GM18873 (cell line): ENCODE measurements around the gene BRD2.
"Not testable (repeated sequence)": the region's sequence is repeated elsewhere in the genome, so short reads cannot be mapped to it uniquely, and the experiment has no call there.

Experiments used
- ATAC-seq: cut with Tn5 transposase; IDR thresholded peaks from one replicate; pipeline ENCODE4 v1.9.1; 2021; ENCODE audit warnings: mild to moderate bottlenecking, moderate library complexity, moderate number of reproducible peaks; ENCODE audit not compliant: unreplicated experiment, low FRiP score

BRD2 gene

DNA sequence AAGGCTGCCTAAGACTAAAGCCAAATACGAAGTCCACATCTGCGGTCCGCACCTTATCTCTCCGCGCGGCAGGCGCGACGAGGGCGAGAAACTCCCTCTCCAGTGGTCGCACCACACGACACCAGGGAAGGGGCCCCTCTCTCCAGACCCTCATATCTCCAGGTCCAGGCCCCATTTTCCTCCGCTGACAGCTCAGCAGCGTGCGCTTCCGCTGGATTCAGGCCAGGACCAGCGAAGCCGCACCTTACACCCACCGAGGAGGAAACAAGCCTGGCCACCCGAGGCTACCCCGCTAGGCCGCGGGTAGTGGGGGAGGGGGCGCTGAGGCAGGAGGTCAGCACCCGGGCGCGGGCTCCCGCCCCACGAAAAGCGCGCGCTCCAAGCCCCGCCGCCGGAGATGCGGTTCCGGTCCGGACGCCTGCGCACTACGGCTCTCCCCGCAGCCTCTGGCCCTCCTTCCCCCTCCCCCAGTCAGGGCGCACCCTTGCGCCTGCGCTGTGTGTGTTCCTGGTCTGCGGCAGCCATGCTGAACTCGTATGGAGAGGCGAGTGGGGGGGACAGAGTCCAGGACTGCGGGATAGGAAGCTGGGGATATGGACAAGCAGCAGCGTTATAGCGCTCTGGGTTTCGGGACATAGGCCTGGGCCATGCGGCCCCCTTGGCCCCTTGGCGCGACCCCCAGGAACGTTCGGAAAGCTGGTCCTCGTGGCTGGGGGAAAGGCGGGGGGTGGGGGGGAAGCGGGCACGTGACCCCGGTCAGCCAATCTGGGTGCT lies at the start of gene BRD2:
Gene BRD2 (plus strand): TSS at position 502 of the 774 bp plus-strand sequence. CDS start 4,305 bp downstream, outside the sequence.
- ATAC-seq = peak; percentile 26

DNA sequence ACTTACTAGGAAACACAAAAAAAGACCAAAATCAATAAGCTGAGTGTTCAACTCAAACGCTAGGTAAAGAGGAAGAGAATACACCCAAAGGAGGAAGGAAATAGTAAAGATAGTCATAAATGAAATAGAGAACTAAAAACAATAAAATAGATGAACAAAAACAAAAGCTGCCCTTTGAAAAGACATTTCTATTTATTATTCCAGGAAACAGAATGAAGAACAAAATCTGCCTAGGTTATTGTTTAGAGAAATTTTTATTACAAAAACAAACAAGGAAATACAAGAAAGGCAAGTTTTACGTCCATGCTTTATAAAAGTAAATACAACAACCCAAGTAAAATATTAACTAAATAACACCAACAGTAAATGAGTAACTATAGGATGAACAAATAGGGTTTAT lies 47.7 kb upstream of the BRD2 start:
- ATAC-seq = no peak

DNA sequence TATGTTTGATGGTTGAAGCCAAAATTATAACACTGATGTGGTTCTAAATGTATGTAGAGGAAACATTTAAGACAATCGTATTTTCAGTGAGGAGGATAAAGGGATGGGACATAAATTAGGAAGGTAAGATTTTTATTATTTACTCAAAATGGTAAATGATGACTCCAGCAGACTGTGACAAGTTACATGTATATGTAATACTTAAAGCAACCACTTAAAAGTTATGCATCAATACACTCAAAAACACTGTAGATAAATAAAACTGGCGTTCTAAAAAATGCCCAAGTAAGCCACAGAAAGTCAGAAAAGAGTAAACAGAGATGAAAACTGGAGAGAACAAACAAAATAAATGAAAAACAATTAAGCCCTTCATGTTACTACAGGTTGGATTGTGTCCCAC lies 46.3 kb upstream of the BRD2 start:
- ATAC-seq = no peak

DNA sequence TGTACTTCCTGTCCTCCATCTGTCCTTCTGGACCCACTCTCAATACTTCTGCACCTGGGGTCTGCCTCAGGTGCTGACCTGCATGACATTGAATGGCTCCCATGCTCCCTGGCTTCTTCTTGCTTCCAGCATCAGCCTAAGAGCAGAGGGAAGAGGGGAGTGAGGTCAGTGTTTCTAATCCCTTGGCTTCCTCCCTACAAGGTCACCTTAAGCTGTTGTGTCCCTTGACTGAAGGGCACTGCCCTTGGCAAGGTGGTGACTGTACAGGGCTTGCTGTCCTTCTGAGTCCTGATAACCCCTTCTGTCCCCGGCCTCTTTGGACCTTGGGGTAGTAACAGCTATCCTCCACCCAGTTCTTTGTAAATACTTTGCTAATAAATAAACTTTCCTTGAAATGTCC lies 37.2 kb upstream of the BRD2 start:
- no peak for ATAC-seq

DNA sequence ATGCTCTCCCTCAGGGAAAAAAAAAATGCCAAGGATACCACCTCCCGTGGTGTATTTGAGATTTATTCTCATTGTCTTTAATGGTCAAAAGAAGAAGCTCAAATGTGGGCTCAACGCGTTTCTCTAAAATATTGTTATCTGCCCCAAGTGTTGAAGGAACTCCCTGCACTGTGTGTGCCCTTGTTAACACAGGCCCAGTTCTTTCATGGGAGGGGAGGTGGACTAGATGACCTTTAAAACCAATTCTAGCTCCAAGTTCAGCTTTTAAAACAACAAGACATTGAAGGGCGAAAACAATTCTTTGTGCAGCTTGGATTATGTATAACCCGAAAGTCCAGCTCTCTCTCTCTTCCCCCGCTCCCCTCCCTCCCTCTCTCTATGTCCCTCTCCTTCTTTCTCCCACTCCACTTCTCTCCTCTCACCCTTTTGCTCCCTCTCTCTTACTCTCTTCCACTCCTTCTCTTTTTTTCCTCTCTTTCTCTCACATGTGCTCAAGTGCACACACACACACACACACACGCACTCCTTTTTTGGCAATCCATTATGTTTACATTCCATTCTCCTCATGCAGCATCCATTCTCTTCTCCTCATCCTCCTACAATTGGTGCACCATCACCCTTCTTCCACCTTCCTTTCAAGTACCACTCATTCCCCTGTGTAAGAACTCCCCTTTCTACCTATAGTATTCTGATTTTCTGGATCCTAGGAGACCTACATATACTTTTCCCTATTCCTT lies 36.1 kb upstream of the BRD2 start:
- ATAC-seq = no peak

DNA sequence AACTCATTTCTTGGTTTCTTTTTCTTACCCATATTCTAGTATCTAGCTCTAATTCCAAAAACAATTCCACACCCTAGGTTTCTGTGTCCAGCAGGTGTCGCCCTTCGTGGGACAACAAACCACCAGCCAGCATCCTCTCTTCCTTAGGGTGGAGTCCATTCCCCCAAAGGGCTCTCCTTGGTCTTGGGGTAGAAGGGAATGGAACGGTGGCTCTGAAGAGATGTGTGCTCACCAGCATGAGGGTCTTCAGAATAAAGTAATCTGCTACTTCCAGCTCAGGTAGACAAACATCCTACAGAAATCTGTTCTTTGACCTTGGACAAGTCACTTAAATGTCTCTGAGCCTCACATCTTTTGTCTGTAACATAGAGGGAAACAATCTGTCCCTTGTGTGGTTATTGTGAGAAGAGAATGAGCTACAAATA lies 34.7 kb upstream of the BRD2 start:
- no peak for ATAC-seq

DNA sequence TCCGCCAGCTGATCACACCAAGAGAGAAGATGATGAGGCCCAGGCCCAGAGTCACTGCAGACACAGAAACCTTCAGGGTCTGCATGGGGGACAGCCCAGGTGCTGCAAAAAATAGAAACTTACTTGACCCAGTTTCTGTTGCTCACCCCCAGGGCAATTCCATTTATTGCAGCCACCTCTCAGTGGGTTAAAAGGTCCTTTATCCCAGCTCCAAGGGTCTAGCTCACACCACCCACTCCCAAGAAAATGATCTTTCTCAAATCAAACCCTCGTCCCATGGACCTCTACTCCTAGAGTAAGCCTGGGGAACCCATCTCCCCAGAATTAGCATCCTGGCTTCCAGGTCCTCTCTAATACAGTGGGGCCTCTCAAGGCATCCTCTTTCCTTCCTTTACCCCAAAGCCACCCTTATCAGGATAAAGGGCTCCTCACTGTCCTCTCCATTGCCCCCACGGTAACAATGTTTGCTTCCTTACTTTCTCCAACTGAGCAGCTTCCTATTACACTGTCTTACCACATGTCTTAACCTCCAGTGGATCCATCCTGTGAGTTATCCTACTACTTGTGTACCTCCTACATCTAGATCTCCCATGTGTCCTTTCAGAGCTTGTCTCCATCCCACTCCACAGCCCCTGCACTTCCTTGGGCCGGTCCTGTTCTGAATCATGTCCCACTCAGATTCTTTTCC lies 32.7 kb upstream of the BRD2 start:
- no peak for ATAC-seq

DNA sequence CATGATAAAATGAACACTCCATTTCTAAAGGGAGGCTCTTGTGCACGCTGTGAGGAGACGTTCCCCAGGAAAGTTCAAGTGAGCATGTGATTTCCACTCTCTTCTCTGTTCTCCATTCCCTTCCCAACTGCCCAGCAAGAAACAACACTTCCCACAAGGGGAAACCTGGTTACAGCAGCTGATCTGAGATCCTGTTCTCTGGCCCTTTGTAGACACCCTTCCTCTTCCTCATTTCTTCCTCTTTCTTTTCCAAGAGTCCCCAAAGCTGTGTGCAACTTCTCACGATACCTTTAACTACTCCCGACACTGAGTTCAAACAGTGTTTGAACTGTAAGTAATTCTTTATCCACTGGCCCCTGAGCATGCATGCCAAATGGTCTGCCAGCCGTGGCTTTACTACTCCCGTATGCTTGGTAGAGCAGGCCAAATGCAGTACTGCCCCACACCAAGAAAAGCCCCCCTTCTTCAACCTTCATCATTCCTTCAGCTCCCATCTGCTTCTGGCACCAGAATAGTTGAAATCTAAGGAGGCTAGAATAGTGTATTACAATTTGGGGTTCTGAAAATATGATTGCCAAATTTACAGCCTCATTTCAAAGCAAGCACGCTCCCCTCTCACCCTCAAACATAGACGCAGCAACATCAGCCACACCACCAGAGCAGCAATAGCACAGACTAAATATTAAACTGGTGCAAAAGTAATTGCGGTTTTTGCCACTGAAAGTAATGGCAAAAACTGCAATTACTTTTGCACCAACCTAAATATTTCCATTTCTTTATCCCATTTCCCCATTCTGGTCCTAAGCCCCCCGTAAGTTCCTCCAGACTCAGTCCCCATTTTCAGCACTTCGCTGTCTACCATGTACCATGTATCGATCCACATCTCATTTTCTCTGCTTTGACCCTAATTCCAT lies 31.9 kb upstream of the BRD2 start:
- ATAC-seq = no peak

DNA sequence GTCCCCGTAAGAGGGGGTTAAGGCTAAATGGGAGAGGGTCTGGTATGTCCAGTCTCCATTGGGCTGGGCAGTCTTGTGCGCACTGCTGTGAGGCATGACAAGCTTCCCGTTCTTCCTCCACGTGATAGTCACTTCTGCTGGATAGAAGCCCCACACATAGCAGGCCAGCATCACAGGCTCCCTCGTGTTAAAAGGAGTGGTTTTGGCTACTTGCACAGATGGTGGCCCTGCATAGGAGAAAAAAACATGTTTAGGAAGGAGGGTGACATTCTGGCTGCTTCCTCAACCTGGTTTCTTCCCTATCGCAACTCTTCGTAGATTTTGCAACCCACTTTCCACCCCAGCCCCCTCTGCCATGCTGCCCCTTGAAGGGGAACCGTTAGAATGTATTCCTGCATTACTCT lies 31.2 kb upstream of the BRD2 start:
- no peak for ATAC-seq

DNA sequence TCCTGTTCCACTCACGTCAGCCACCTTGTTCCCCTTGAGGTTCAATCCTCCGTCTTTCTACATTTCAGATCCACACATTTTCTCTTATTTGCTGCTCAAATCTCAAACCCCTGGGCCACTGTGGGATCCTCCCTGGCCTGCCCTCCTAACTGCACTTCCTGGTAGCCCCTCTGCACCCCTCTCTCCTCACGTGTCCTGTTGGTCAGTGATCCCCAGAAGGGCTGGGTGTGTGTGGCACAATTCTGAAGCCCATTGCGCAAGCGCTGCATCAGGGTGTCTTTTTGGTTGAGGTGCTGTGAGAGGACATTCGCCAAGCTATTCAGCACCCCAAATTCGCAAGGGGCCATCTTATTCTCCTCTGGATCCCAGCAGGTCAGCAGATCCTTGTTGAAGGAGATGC lies 29.9 kb upstream of the BRD2 start:
- no peak for ATAC-seq

DNA sequence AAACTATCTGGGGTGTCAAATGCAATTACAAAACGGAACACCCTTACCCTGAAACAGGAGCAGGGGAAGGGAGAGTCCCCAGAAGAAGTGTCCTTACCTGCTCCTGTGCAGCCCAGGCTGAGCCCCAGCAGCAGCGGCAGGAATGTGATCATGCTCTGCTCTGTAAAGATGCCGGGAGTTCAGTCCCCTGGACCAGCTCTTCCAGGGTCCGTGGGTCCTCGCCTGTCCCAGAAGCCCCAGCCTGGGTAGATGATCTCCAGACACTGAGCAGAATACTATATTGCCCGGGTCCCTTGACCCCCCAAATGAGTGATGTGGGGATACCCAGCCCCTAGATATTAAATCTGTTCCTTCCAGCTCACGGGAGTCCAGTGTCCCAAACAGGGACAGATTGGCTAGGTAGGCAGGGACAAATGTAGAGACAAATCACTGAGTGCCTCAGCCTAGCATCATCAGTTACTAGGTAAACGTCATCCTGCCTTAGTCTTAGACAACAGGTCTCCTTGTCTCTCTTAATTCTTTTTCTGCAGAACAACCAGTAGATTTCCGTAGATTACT lies 27.7 kb upstream of the BRD2 start, which contains the start of gene HLA-DMB:
Gene HLA-DMB (minus strand): TSS at position 373 of the 558 bp plus-strand sequence. CDS start 221 bp downstream, at position 152.
- ATAC-seq = peak; percentile 51

DNA sequence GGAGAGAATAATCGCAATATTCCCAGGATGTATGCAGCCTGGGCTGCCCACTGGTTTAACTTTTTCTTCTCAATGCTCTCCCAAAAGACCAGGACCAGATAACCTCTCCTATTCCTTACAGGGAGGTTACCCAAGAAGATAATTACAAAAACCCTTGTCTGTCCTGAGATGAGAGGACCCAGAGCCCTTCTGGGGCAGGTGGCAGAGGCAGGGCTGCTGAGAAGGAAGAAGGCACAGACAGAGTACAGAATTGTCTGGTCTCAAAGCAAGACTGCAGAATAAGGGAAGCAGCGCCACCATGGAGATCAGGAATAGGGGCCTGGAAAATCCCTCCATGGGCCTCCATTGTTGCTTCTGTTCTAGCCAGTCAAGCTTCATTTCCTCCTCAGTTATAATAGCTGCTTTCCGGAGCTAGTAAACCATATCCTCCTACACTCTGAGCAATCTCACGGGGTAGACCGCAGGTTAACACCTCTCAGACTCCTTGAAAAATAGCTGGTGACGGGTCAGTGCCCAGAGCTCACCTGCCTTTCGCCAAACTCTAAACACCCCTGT lies 27.1 kb upstream of the BRD2 start:
- ATAC-seq = peak; percentile 49

DNA sequence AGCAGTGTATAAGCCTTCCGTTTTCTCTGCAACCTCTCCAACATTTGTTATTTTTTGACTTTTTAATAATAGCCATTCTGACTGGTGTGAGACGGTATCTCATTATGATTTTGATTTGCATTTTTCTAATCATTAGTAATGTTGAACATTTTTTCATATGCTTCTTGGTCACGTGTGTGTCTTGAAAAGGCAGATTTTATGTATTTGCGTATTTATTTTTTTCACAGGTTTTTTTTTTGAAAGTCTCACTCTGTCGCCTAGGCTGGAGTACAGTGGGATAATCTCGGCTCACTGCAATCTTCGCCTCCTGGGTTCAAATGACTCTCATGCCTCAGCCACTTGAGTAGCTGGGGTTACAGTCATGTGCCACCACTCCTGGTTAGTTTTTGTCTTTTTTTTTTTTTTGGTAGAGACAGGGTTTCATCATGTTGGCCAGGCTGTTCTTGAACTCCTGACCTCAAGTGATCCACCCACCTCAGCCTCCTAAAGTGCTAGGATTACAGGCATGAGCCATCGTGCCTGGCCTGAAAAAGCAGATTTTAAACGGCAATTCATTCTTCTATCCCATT lies 25.8 kb upstream of the BRD2 start:
- not testable (repeated sequence) for ATAC-seq

DNA sequence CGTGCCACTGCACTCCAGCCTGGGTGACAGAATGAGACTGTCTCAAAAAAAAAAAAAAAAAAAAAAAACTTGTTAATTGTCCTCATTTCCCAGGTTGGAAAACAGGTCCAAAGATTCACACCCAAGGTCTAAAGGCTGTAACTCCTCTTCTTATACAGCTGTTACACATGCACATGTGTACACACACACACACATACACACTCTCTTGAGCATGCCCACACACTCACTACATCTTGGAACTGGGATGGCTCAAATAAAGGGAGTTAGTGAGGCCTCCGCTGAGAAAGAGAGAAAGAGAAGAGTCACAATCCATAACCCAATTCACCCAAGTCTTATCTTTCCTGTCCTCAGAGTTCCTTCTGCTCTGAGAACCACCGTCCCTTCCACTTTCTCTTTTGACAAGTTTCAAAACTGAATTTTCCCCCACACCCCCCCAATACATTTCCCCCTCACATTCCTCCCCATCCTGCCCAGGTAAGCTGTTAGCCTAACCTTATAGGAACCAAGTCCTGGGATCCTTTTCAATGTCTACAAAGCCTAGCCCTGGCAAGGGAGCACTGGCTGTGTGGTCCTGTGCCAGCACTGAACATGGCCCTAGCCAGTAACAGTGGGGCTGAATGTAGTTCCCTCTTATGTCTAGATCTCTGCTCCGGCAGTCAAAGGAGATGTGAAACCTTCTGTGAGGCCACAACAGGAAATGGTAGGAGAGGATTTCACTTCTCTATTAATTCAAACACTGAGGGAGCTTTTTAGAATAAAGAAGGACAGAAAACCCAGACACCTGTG lies 24.3 kb upstream of the BRD2 start:
- ATAC-seq = peak; percentile 32

DNA sequence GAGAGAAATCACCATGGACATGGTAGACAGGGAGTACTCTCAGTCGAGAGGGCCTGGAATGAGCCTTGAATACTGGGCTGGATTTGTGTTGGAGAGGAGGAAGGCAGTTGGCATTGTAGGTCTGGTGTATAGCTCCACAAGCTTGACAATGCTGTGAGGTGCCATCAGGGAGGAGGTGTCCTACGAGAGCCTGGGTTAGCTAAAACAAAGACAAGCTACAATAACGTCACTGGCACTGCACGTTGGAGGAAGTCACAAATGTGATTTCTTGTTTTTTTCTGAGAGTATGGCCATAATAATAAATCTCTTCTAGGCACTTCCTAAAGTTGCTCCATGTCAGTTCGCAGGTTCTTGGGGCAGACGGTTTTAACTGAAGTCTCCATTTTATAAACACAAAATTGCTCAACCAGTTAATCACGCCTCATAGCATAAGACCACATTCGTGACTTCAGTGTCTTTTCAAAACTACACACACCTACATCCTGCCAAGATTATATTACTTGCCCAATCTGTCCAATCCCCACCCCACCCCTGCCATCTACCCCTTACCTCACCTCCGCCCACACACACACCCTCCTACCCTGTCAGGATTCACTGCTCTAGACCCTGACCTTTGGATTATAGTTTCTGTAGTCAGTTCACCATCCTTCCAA lies 23.2 kb upstream of the BRD2 start:
- ATAC-seq = no peak

DNA sequence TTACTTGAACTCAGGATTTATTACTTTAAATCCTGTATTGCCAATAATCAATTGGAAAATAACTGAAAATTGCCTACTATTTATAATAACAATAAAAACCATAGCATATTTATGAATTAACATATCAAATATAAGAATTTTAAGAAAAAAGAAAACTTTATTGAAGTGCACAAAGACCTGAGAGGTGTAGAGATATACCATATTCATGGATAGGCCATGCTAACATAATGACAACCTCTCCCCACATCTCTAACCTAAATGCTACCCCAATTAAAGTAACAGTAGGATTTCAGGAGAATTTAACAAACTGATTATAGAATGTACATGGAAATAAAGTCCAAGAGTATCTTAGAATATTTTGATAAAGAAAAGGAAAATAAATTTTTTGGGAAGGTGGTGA lies 22.4 kb upstream of the BRD2 start:
- ATAC-seq = no peak

DNA sequence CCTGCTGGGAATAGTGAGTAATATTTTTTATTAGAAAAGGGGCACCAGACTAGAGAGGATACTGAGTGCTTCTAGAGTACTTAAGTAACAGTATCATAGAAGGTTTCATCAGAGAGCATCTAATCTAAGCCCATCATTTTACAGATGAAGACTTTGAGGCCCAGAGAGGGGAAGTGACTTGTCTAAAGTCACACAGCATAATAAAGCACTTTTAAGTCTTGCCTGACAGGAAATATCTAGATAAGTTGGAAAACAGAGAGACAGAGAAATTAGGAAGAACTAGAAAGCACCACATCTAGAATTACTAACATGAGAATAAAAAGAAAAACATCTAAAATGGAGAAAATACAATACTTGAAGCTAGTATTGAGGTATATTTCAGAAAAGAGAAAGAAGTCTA lies 21.5 kb upstream of the BRD2 start:
- ATAC-seq = no peak
